Measurements from ENCODE around the gene CDKN2B-AS1. TPM values are rescaled to one million over a fixed set of nuclear protein-coding genes. Genes with fewer than 3 reads are reported as not detected.
A peak's percentile ranks its signal among the peaks of the same experiment; 100 is the strongest.

CDKN2B-AS1 gene
- total RNA-seq, 1 donor from 2014 or later: not detected

GRCh38 chr9:21969011-21969940, 25.3 kb upstream of the CDKN2B-AS1 start:
- peaks cover 0 to 6% of the 10 kb centered on the region in 2 donors for H3K9me3 ChIP-seq
- TF ChIP-seq CTCF (IDR thresholded peaks at IDR 0.05): no peak
- no peak overlapping the region for H3K27ac ChIP-seq
- no peaks in the 10 kb centered on the region for H3K36me3 ChIP-seq
- no peak overlapping the region for H3K4me3 ChIP-seq
- intact Hi-C loops (cut with DNase I): no loop called here
- H3K4me1 ChIP-seq: peaks cover 4 to 5% of the 10 kb centered on the region in 2 donors
- no peak for DNase-seq (ENCODE audit: low spot score in 2 of 2)
- peaks cover 68% of the 10 kb centered on the region for H3K27me3 ChIP-seq

GRCh38 chr9:21969951-21970799, 24.4 kb upstream of the CDKN2B-AS1 start:
- no peak for TF ChIP-seq CTCF (IDR thresholded peaks at IDR 0.05)
- Histone ChIP-seq H3K36me3 (no peaks in the 10 kb centered on the region), H3K9me3 (no peaks in the 10 kb centered on the region), H3K4me3 (no peak overlapping the region), H3K27me3 (peaks cover 71% of the 10 kb centered on the region), H3K4me1 (peaks cover 2 to 10% of the 10 kb centered on the region in 2 donors), H3K27ac (no peak overlapping the region)
- intact Hi-C loops (cut with DNase I): no loop called here
- DNase-seq (ENCODE audit: low spot score in 2 of 2): no peak

GRCh38 chr9:21970800-21971640, 23.6 kb upstream of the CDKN2B-AS1 start:
- H3K27ac ChIP-seq: no peak overlapping the region
- no peaks in the 10 kb centered on the region for H3K9me3 ChIP-seq
- H3K4me1 ChIP-seq: peaks cover 0 to 8% of the 10 kb centered on the region in 2 donors
- H3K4me3 ChIP-seq: no peak overlapping the region
- TF ChIP-seq CTCF (IDR thresholded peaks at IDR 0.05): no peak
- DNase-seq (ENCODE audit: low spot score in 2 of 2): peak in 1 of 2 donors; percentile 53
- intact Hi-C loops (cut with DNase I): no loop called here
- H3K36me3 ChIP-seq: no peaks in the 10 kb centered on the region
- peaks cover 66% of the 10 kb centered on the region for H3K27me3 ChIP-seq

- TF ChIP-seq CTCF (IDR thresholded peaks at IDR 0.05): no peak
- no peaks in the 10 kb centered on the region for H3K36me3 ChIP-seq
- intact Hi-C loops (cut with DNase I): no loop called here
- H3K27me3 ChIP-seq: peaks cover 59% of the 10 kb centered on the region
- H3K4me3 ChIP-seq: no peak overlapping the region
- no peaks in the 10 kb centered on the region for H3K9me3 ChIP-seq
- H3K27ac ChIP-seq: no peak overlapping the region
- DNase-seq (ENCODE audit: low spot score in 2 of 2): no peak
- peaks cover 0 to 8% of the 10 kb centered on the region in 2 donors for H3K4me1 ChIP-seq
Observed at GRCh38 chr9:21972361-21972760, 22.2 kb upstream of the CDKN2B-AS1 start.

GRCh38 chr9:21974343-21974721, 20.3 kb upstream of the CDKN2B-AS1 start:
- H3K27ac ChIP-seq: no peak overlapping the region
- intact Hi-C loops (cut with DNase I): no loop called here
- H3K4me1 ChIP-seq: peaks cover 0 to 8% of the 10 kb centered on the region in 2 donors
- H3K9me3 ChIP-seq: no peaks in the 10 kb centered on the region
- TF ChIP-seq CTCF (IDR thresholded peaks at IDR 0.05): no peak
- H3K36me3 ChIP-seq: no peaks in the 10 kb centered on the region
- H3K27me3 ChIP-seq: peaks cover 41% of the 10 kb centered on the region
- peak overlapping the region; percentile 47 to 58 for H3K4me3 ChIP-seq
- no peak for DNase-seq (ENCODE audit: low spot score in 2 of 2)
